ENCODE measurements around the gene PRRT1.
"Not testable (repeated sequence)": the region's sequence is repeated elsewhere in the genome, so short reads cannot be mapped to it uniquely, and the experiment has no call there.

Gene PRRT1

DNA sequence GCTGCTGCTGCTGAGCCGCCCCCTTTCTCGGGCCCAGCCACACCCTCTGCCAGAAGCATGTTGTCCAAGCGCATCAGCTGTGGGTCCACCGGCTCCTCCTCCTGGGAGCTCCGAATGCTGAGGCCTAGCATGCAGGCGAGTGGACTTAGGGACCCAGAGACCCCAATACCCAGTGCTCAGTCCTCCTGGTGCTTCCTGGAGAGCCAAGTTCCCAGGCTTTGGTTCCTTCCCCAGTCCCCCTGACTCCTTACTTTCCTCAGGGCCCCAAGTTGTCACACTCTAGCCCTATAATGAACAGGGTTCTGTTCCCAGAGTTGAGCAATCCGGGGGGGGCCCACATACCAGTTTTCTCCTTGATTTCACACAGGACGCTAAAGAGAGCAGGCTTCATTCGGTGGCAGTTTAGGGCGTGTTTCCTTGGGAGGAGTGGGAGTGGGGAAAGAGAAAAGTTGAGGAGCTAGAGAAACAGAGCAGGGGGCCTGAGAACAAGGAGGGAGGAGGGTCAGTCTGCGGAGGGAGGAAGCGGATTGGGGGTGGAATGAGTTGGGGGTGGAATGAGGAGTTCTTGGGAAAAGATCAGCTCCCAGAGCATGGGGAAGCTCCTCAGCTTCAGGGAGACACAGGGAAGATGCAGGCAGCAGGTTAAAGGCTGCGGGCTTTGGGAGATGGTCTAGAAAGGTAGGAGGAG is 36.8 kb upstream of the PRRT1 start:
- in situ Hi-C loops (cut with MboI; ENCODE audit: low sequenced_read_pairs): no loop called here

DNA sequence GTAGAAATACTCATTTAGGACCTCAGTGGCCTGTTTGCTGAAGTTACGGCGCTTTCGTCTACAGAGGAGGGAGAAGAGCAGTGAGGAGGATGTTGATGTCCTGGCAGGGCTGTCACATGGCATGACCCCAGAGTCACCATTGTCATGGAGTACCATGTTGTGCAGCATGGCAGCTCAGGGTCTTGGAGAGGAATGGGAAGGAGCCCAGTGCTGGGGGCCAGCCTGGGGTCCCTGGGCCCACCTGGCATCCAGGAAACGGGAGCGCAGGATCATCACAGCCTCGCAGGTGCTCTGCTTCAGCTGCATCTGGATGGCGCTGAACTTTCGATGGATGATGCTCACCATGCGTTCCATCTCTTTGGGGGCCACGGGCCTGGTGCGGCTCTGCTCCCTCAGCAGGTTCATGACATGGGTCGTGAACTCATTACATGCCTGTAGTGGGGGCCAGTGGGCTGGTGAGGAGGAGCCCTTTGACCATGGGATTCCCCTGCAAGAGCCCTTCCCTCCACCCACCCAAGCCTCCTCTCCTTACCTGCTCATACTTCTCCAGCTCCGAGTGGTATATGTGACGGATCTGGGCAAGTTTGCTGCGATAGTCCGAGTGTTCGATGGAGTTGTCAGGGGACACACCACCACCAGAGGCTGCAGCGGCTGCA is 36.1 kb upstream of the PRRT1 start:
- in situ Hi-C loops (cut with MboI; ENCODE audit: low sequenced_read_pairs): not testable (repeated sequence)

DNA sequence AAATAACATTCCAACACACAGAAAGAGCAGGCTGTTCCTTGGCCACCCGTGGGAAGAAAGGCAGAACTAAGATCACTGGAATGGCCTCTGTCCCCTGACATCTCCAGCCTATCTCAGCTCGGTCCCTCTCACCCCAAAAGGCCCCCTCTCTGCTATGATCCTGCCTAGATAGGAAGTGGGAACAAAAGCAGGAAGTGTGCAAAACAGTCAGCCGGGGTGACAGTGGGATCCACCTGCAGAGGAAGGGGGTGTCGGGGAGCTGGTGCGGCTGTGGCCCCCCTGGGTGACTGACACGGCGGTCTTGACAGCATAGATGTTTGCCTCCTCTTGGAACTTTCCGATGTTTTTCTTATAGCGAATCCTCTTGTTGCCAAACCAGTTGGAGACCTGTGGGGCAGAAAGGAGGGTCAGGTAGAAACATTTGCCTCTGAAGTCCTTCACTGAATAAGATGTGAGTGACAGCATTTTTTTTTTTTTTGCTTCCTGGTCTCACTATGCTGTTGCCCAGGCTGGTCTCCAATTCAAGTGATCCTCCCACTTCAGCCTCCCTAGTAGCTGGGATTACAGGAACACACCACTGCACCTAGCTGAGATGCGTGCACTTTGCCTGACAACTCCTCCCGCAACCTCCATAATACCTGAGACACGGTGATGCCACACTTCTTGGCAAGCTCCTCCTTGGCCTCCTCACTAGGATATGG is 35.4 kb upstream of the PRRT1 start:
- in situ Hi-C loops (cut with MboI; ENCODE audit: low sequenced_read_pairs): no loop called here

DNA sequence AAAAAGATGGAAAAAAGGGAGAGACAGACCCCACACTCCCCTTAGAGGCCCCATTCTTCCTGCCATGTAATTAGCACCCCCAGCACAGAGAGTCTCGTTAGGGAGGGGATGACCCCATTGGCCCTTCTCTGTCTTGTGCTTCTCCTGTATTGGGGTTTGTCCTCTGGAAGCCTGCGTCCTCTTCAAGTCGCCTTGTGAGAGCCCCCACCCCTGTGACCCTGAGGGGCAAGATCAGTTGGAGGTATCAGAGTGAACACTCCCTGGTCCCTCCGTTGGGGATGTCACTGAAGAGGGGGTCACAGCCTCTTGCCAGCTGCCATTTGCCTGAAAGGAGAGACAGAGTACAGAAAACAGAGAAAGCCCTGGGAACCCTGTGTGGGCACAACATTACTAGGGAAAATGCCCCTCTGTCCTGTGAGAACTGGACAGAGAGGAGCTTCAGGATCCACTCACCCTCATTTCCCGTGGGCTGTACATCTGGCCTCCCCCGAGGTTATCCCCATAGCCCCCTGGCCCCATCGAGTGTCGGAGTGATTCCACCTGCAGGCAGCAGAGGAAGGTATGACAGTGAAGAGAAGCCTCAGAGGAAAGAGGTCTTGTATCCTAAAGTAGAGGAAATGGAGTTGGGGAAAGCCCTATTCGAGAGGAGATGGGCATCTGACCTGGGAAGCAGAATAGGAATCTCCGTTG is 34.6 kb upstream of the PRRT1 start:
- in situ Hi-C loops (cut with MboI; ENCODE audit: low sequenced_read_pairs): not testable (repeated sequence)

DNA sequence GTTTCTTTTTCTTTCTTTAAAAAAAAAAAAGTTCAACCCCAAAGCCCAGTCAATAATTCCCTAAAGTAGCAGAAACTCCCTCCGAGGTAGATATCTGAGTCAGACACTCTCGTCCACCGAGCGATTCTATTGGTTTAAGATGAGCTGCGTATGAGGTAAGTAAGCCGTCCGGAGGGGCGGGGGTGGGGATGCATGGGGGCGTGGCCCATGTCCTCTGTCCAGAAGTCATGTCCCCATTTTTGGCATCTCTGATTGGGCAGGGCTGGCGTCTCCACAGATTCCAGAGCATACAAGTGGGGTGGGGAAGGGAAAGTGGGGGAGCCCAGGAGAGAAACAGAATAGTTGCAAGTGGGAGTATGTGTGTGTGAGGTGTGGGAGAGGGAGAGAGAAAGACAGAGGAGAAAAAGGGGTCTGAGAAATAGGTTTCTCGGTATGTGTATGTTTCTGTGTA is 34.0 kb upstream of the PRRT1 start:
- in situ Hi-C loops (cut with MboI; ENCODE audit: low sequenced_read_pairs): not testable (repeated sequence)

DNA sequence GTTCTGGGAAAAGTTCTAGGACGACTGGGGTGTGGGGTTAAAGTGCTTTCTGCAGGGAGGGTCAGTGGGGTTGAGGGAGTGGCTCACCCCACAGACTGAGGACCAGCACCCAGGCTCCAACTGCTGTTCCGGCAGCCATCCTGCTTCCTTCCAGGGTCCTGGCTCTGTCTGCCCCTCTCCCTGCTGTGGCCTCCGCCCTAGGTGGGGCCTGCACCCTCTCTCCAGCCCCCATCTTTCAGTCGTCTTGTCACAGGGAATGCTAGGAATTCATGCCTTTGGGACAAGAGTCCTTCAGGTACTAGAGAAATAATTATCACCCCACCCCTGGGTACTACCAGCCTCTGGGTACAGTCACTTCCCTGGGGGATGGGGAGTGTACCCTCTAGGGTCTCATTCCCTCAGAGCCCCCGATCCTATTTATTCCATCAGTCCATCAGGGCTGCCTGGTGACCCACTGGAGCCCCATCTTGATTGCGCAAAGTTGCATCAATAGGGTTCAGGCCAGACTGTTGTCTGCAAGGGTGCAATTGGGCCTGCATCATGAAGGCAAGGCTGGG is 32.4 kb upstream of the PRRT1 start, which contains the start of gene AGER:
TSS of gene AGER (minus strand) at position 170 of the 557 bp plus-strand sequence. CDS start at position 139, 31 bp downstream.
- in situ Hi-C loops (cut with MboI; ENCODE audit: low sequenced_read_pairs): no loop called here

DNA sequence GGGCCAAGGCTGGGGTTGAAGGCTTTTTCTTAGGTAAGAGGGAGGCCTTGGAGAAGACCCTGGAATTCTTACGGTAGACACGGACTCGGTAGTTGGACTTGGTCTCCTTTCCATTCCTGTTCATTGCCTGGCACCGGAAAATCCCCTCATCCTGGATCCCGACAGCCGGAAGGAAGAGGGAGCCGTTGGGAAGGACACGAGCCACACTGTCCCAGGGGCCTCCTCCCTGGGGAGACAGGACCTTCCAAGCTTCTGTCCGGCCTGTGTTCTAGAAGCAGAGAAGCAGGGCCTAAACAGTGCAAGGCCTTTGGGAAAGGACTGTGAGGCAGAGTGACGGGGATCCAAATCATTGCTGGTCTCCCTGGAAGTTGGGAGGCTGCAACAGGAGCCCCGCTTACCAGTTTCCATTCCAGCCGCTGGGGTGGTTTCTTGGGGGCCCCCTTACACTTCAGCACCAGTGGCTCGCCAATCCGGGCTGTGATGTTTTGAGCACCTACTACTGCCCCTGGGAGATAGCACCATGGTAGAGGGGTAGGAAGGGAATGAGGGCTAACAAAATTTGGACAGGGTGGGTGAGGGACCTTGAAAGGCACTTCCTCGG is 31.8 kb upstream of the PRRT1 start:
- in situ Hi-C loops (cut with MboI; ENCODE audit: low sequenced_read_pairs): no loop called here

DNA sequence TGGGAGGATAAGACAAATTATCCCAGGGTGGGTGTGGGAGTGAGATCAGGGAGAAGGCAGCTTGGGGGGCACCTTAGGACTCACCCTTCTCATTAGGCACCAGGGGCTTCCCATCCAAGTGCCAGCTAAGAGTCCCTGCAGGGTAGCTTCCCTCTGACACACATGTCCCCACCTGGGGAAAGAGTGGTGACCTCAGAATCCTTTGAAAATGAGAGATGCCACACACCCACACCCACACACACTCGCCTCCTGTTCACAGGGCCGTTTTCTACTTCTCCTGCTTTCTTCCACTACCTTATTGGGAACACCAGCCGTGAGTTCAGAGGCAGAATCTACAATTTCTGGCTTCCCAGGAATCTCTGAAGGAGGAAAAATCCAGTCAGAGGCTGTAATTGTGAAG is 31.3 kb upstream of the PRRT1 start:
- in situ Hi-C loops (cut with MboI; ENCODE audit: low sequenced_read_pairs): no loop called here

DNA sequence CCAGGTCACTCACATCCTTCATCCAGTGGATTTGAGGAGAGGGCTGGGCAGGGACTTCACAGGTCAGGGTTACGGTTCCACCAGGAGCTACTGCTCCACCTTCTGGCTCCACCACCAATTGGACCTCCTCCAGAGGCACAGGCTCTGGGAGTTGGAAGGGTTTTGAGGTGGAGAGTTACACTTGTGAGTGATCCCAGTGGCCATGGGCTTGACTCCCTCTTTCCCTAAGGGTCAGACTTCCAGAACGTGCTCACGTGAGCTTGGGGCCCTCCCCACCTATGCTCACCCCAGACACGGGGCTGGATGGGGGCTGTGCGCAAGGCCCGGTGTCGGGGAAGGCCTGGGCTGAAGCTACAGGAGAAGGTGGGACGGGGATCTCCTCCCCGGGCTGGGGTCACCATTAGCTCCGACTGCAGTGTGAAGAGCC is 30.8 kb upstream of the PRRT1 start:
- in situ Hi-C loops (cut with MboI; ENCODE audit: low sequenced_read_pairs): no loop called here

DNA sequence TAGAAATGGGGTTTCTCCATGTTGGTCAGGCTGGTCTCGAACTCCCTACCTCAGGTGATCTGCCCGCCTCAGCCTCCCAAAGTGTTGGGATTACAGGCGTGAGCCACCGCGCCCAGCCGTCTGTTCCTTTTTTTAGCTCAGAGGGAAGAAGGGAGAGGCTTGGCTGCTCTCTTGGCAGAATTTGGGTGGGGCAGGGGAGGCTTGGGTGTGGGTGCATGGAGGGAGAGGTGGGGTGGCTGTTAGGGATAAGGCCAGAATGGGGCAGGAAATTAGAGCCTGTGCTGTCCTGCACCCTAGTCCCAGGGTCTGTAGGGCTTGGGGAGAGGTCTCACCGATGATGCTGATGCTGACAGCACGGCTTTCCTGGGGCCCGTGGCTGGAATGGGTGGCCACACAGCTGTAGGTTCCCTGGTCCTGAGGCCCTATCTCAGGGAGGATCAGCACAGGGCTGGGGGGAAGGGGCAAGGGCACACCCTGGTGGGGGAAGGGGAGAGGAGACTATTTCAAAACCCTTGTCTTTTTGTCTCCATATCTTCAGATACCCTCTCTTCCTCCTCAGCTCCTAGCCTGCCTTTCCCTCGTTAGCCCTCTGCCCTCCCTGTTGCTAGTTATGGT is 30.3 kb upstream of the PRRT1 start:
- in situ Hi-C loops (cut with MboI; ENCODE audit: low sequenced_read_pairs): no loop called here

DNA sequence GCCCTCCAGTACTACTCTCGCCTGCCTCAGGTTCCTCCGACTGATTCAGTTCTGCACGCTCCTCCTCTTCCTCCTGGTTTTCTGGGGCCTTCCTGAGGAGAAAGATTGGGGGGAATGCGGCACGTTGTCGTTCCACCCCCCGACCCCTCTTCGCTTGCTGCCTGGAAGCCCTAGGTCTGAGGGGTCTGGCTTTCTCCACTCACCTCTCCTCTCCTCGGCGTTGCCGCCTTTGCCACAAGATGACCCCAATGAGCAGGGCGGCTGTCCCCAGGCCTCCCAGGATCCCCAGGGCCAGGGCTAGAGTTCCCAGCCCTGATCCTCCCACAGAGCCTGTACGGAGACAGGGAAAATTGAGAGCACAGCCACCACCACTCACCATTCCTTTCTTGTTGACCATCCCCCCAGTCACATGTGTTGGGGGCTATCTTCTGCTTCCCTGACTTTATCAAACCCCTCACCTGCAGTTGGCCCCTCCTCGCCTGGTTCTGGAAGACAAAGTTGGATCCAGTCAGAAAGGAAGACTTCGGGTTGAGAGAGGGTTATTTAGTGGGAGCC is 29.5 kb upstream of the PRRT1 start:
- in situ Hi-C loops (cut with MboI; ENCODE audit: low sequenced_read_pairs): no loop called here

DNA sequence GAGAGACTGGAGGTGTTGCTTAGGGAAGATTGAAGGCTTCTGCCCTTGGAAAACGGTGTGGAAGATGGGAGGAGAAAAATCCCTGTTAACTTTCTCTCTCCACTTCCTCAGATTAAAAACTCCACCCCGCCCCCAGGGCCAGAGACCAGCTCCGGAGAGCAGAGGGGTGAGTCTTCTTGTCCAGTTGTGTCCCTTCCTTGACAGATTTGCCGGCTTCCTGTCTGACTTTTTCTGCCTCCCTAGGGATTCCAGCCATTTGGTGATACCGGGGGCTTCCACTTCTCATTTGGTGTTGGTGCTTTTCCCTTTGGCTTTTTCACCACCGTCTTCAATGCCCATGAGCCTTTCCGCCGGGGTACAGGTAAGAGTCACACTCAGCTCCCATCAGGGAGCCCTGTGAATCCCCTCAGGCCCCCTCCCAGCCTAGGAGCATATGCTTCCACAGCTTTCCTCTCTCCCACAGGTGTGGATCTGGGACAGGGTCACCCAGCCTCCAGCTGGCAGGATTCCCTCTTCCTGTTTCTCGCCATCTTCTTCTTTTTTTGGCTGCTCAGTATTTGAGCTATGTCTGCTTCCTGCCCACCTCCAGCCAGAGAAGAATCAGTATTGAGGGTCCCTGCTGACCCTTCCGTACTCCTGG is 28.1 kb upstream of the PRRT1 start:
- in situ Hi-C loops (cut with MboI; ENCODE audit: low sequenced_read_pairs): no loop called here

DNA sequence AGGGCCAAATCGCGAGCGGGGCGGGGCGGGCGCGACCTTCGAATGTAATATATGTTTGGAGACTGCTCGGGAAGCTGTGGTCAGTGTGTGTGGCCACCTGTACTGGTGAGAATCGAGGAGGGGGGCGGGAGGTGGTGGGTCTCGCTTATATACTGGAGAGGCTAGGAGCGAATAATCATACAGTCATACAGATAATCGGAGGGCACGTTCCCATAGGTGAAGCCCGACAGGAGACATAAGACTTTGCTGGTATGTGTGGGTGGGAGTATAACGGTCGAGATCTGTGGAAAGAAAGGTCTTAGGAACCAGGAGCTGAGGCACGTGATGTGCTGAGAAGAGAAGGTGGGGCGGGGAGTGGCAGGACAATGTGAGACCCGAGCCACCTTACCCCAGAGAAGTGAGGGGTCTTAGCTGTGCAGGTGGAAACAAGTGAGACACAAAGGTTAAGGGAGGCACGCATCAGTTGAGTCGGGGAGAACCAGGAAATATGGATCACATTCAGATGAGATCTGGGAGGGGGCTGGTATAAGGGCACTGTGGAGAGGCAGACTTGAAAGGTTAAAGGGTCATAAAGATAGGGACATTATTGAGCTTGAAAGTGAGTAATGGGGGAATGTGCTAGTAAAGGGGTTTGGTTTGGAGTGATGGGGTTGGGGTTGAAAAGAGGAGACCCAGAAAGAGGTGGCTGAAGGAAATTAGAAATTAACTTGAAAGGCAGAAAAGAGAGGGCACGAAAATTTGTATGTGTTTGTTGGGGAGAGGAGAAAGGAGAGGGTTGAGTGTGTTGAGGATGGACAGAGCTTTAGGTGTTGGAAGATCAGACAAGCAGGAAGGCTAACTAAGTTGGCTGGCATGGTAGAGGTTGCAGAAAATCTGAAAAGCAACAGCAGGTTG is 27.1 kb upstream of the PRRT1 start:
- in situ Hi-C loops (cut with MboI; ENCODE audit: low sequenced_read_pairs): no loop called here

DNA sequence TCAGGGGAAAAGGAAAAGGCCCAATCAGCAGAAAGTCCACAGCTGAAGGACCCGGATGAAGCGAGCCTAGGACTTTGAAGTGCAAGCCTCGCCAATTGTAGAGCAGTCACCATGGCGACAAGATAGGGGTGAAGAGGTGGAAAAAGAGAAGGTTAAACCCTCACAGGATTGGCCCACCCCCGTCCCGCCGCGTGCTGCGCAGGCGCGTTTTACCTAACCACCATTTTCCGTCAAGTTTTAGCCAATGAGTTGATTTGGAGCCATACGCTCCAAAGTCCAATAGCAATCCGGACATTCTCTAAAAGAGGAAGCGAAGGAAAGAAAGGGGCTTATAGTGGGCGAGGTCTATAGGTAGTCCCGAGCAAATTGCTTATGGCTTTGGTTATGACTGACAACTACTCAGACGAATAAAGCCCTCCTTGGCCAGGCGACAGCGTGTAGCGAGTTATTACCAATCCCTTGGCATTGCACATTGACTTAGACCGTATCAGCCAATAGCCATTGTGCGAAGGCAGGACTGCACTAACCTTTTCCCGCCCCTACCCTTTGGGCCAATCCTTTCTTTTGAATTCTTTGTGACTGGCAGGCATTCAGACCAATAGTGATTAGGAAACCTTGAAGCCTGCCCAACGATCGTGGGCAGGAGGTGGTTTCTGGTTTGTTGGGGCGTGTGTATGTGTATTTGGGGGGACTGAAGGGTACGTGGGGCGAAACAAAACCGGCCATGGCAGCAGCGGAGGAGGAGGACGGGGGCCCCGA is 26.2 kb upstream of the PRRT1 start, which contains the start of gene RNF5:
TSS of gene RNF5 (plus strand) at position 618 of the 759 bp plus-strand sequence. CDS start at position 725, 107 bp downstream.
- in situ Hi-C loops (cut with MboI; ENCODE audit: low sequenced_read_pairs): no loop called here

DNA sequence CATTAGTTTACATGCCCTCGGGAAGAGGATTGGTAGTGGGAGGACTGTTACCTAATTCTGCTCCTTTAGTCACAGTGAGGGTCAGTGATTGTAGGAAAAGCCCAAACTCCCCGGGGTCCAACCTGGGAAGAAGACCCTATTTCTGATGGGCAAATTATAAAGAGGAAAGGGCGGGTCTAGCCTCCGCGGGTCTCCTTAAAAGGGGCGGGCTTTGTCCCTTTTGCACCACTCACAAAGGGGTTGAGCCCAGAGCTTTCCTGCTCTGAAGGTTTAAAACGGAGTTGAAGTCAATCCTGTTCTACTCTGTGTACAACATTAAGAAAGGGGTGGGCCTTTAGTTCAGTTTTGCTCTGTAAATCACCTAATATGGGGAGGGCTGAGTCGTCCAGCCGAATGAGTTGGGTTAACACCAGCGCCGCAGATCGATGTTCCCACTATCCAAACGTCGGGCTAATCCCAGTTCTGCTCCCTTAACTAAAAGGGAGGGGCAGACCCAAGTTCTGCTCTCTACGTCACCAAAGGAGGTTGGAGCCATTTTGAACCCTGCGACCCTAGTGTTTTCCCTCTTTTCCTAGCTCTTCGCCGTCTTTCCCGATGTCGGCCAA is 25.5 kb upstream of the PRRT1 start:
- in situ Hi-C loops (cut with MboI; ENCODE audit: low sequenced_read_pairs): no loop called here

DNA sequence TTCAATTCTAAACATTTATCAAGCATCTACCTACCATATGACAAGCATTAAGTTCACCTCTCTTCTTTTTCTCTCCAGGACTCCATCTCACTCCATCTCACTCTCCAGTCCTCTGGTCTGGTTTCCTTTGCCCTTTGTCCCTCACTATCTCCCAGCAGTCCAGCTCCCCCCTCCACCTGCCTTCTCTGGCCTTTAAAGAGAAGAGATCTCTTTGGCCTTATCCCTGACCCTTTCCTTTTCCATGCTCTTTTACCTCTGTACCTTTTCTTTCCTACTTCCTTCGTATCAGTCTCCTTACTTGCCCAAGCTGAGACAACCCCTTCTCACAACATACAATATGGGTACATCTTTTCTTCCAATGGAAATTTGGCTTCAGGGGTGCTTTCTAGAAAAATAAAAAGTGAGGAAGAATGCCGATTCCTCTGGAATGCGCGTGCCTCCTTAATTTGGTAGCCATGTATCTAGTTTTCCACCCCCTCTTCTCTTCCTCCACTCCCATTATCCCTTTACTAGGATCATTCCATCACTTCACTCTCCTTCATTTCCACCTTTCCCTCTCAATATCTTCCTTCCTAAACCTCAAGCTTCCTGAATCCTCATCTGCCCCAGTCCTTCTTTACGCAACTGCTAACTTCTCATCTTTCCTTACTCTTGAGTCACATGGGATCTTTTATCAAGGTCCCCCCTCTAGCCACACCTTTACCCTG is 24.9 kb upstream of the PRRT1 start:
- in situ Hi-C loops (cut with MboI; ENCODE audit: low sequenced_read_pairs): no loop called here
